ENCODE results near the gene CDCA4.

CDCA4 gene

GRCh38 chr14:104985675-104986486 lies 35.0 kb downstream of the CDCA4 start, which contains the start of gene CLBA1:
CLBA1 (plus strand) TSS chr14:104985788; CDS start chr14:104986432, 644 bp downstream.
- peak; percentile 94 for DNase-seq

DNA sequence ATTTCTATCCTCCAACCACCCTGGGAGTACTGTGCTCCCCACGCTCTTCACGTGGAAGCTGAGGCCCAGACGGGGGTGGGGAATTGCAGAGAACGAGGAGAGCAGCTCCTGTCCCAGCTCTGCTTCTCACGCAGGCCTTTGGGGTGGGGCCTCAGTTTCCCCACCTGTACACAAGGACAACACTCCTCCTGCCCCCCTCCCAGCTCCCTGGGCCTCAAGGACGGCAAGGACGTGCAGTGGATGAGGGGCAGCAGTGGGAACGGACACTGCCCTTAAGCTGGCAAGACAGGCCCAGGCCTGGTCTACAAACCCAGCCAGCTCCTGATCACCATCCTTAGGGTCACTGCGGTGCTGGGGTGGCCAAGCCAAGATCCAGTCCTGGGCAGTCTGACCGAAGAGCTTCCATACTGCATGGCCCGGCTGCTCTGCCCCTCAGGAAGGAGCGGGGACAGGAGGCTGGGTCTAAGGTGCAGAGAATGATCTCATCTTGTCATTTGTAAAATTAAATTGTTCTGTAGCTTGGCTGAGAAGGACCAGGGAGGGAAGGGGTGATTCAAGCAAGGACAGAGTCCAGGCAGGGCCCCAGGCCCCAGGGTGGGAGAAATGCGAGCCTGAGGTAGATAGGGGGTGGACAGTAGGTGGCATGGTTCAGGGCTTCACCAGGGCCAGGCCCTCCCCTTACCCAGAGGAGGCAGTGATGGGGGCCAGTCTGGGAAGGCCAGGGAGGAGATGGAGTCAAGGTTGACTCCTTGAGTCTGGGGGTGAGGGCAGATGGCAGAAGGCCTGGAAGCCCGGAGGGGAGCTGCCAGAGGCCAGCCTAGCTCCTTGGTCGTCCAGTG lies 36.6 kb downstream of the CDCA4 start:
- DNase-seq = no peak

DNA sequence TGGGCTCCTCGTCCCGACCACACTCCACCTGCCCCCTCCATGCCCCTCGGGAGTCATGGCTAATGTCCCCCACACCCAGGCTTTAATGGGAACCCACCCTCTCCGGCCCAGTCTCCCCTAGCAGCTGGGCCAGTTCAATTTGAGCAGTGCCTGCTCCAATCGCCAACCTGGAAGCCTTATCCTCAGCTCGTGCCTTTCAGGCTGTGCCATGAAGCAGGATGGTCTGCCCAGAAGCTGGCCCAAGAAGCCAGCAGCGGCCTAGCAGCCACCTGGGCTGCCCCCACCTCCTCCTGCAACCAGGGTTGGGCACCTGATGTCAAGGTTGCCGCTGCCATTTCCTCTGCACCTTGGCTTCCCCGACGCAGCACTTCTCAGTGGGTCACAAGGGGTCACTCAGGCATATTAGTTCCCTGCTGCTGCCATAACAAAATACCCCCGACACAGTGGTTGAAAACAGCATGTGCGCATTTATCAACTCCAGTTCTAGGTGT lies 37.6 kb downstream of the CDCA4 start:
- DNase-seq = no peak

- DNase-seq = no peak
Observed at GRCh38 chr14:104982548-104983230, 38.2 kb downstream of the CDCA4 start.

DNA sequence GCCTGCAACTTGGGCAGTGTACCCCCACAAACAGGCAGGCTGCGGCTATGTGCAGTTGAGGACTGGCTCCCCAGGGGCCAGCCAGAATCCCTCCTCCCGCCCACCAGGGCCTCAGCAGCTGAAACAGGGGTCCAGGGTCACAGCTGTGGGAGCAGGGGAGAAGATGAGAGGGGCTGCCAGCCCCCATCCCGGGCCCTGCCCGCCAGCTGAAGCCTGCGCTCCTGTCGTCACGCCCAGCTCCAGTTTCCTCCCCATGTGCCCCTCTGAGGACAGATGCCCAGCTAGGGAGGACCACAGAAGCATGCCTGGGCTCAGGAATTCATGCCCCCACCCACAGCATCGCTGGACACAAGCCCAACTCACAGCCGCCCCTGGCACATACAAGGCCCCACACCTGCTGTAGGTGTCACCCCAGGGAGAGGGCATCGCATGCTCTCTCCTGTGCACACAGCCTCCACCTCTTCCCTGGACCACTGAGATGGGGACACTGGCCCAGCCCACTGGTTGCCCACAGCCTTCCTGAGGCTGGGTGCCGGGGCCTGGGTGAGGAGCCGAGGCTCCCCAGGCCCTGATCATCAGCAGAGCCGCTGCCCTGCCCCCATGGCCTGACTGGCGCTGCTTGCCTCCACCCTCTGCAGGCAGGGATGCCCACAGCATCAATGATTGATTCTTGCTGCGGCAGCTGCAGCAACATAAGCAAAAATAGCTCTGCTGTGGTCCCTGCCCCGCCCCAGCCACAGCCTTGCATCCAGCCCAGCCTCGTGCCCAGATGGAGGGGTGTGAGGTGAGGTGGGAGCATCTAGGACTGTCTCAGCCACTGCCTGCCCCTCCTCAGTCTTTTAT lies 39.0 kb downstream of the CDCA4 start:
- DNase-seq = no peak

DNA sequence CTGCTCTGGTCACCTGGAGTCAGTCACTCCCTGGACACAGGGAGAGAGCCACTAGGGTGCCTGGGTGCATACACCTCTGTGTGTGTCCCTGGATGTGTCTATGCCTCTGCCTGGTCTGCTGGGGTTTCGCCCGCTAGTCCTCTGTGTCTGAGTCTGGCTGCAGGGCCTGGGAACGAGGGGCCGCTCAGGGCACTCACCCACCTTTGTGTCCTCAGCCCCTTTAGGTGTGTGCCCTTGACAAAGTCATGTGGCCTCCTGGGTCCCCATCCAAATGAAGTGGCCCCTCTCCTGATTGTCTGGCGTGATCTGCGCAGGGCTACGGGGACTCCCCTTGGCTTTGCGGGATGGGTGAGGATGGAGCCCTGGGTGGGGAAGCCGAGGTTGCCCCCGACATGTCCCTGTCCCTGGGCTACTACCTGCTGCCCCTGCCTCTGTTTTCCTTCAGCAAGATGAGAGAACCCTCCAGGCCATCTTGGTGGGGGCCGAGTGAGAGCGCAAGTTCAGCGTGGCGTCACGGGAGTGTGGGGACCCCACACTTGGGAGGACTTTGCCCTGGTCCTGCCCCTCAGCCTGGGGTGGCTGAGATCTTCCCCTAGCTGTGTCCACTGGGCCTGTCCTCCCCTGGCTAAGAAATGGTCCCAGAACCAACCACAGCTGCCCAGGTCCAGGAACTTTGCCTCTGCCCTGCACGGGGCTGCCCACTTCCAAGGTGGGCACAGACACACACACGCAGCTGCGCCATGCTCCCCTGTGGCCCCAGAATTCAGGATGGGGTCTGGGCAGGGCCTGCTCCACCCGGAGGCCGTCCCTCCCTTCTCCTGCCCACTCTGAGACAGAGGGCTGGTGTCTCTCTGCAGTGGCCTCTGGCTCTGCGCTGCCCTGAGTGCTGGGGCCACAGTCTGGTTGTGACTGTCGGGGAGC lies 40.0 kb downstream of the CDCA4 start:
- DNase-seq = no peak

- no peak for DNase-seq
Observed at GRCh38 chr14:104979758-104980610, 40.9 kb downstream of the CDCA4 start.

DNA sequence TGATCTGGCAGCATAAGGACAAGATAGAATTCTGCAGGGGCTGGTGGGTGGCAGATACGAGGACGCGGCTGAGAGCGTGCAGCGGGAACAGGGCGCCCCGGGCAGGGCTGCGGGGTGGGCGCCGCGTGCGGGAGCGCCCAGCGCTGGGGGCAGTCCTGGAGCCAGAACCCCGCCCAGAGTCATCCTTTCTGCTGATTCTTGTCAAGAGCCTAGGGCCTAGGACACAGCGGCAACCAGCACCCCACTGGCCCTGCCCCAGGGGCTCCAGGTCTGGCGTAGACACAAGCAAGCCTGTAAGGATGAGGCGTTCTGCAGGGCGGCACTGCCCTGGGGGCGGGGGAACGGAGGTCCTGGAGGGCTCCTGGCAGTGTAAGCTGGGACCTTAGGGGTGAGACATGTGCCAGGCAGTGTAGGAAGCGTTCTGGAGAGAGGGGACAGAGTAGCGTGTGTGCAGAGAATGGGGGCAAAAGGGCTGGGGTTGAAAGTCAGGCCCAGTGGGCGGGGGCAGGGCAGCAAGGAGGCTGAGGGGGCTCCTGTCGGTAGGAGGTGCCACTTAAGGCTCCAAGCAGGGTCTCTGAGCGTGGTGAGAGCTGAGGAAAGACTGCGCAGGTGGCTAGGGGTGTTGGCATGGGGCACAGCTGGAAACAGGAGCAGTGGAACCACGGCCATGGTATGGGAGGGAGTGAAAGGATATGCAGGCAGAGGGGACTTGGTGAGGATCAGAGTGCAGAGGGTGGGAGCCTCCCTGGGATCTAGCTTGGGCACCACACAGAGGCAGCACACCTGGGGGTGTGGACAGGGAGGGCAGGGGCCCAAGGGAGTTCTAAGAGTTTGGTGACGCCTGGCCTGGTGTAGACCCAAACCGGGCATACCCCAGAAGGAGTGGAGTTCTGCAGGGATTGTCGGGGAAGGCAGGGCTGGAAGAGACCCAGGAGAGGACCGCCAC lies 41.9 kb downstream of the CDCA4 start:
- DNase-seq = no peak

DNA sequence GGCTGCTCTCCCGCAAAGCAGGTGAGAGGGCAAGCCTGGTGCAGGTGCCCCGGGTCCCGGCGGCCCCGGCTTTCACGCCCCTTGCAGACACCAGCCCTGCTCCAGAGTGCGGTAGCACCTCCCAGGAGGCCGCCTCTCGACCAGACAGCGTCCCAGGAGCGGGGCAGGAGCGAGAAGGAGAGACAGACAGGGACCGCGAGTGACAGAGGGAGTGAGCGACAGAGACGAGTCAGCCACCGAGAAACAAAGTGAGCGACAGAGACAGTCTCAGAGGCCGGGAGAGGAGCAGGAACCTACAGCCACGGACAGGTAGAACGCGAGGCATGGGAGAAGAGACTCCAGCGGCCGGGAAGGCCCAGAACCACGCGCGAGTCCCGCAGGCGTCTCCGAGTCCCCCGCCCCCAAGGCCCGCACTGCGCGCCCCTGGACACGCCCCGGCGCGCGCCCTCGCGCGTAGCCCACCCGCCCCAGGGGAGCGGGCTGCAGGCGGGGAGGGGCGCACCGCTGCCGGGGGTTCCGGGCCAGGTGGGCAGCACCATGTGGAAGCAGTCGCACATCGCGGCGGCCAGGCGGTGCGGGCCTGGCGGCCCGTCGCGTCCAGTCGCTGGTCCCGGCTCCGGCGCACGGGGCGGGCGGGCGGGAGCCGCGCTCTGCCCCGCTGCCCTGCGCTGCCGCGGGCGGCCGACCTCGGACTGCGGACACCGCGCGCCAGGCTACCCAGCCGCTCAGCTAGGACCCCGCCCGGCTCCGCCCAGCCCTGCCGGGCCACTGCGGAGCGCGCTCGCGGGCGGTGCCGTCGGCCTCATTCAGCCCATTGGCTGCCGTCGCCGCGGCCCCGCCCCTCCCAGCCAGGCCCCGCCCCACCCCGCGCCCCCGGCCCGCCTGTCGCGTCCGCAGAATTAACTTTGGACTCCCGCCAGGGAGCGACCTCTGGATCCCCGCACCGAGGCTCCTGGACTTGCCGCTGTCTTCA lies 42.9 kb downstream of the CDCA4 start, which contains the start of gene AHNAK2:
TSS of gene AHNAK2 (minus strand) at position 694 of the 973 bp plus-strand sequence. CDS start at position 557, 137 bp downstream.
- DNase-seq = peak; percentile 85

DNA sequence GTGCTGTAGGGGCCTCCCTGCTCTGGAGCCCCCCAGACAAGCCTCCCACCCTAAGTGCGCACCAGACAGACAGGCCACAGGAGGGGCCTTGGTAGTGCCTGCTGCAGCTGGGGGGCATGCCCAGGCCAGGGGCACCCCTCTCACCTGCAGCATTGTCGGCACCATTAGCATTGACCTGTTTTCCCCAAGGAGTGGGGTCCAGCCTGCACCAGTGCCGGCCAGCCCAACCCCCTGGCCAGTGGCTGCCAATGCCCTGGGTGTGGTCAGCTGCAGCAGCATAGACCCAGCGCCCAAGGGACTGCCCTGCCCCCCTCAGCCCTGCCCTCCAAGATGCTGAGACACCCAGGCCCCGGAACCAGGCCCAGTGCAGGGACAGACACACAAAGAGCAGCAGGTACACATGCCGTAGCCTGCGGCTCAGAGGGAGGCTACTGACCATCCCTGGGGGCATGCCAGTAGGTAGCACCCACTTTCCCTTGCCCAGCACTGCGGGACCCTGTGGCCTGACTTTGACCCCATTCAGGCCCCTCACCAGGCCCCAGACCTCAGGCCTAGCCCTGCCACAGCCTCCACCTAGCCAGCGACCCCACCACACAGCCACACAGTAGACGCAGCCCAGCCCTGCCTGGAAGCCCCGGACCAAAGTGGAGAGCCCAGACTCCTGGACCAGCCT lies 43.7 kb downstream of the CDCA4 start:
- no peak for DNase-seq

DNA sequence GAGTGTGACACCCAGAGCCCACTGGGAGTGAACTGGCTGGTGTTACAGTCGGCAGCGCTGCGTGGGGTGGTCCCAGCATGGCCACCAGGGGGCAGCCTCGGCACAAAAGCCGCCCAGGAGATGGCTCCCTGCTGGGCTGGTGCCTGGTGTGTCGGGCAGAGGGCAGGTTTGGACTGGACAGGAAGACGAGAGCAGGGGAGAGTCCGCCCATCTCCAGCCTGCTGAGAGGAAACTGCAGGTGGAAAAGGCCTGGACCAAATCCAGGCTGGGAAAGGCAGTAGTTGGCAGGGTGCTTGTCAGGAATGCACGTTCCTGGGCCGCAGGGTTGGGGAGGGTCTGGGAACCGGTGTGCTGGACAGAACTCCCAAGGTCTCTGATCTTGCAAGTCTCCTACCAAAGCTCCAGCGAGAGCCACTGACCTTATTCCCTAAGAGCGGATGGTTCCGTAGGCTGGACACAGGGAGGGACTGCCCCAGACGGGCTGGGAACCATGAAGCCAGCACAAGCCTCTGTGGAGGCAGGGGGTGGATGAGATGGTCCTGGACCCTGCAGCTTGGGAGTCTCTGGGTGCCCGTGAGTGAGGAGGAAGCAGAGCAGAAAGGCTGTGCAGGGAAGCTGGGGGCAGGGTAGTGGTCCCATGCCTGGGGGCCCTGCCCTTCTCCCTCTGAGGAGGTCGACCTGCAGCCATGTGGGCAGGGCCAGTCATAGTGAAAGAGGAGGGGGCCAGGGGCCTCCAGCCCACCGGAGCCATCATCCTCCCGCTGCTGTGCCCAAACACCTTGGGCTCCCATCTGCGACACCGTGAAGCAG lies 44.5 kb downstream of the CDCA4 start:
- DNase-seq = peak; percentile 83

GRCh38 chr14:104975481-104976197 lies 45.2 kb downstream of the CDCA4 start:
- DNase-seq = no peak

- no peak for DNase-seq
Observed at GRCh38 chr14:104974665-104975390, 46.1 kb downstream of the CDCA4 start.

- no peak for DNase-seq
Observed at GRCh38 chr14:104974146-104974541, 46.7 kb downstream of the CDCA4 start.

Measured in eye (tissue), 1 donor.